AG20443 (cell line): Measurements from ENCODE around the gene SYPL1.

Experiments used
- DNase-seq: peaks from one replicate; pipeline ENCODE4 v3.0.0; 2012; ENCODE audit warnings: low spot score, mixed read lengths

Gene SYPL1

GRCh38 chr7:106121189-106121810 lies 9.2 kb upstream of the SYPL1 start:
- no peak for DNase-seq

GRCh38 chr7:106120500-106120899 lies 8.4 kb upstream of the SYPL1 start:
- DNase-seq: no peak

GRCh38 chr7:106119719-106120118 lies 7.6 kb upstream of the SYPL1 start:
- no peak for DNase-seq

GRCh38 chr7:106117786-106118544 lies 5.9 kb upstream of the SYPL1 start:
- DNase-seq: no peak

GRCh38 chr7:106116161-106116704 lies 4.1 kb upstream of the SYPL1 start:
- no peak for DNase-seq

GRCh38 chr7:106114716-106115383 lies 2.7 kb upstream of the SYPL1 start:
- DNase-seq: no peak

- no peak for DNase-seq
These were observed 885 bp upstream of the SYPL1 start for GRCh38 chr7:106112972-106113421.

- DNase-seq: peak; percentile 83
These were observed 426 bp downstream of the SYPL1 start for GRCh38 chr7:106111655-106112117.

- no peak for DNase-seq
These were observed 1.0 kb downstream of the SYPL1 start for GRCh38 chr7:106110885-106111654.

- peak; percentile 11 for DNase-seq
These were observed 1.9 kb downstream of the SYPL1 start for GRCh38 chr7:106110238-106110560.

- no peak for DNase-seq
These were observed 2.4 kb downstream of the SYPL1 start for GRCh38 chr7:106109521-106110237.

GRCh38 chr7:106108991-106109390 lies 3.1 kb downstream of the SYPL1 start:
- DNase-seq: no peak

- DNase-seq: no peak
These were observed 7.3 kb downstream of the SYPL1 start for GRCh38 chr7:106104721-106105260.

- no peak for DNase-seq
These were observed 9.6 kb downstream of the SYPL1 start for GRCh38 chr7:106102387-106102966.

- DNase-seq: no peak
These were observed 10.4 kb downstream of the SYPL1 start for GRCh38 chr7:106101726-106102125.

- DNase-seq: no peak
These were observed 11.1 kb downstream of the SYPL1 start for GRCh38 chr7:106100863-106101629.

GRCh38 chr7:106099539-106099938 lies 12.6 kb downstream of the SYPL1 start:
- DNase-seq: no peak

GRCh38 chr7:106098889-106099288 lies 13.2 kb downstream of the SYPL1 start:
- DNase-seq: no peak

- DNase-seq: no peak
These were observed 16.5 kb downstream of the SYPL1 start for GRCh38 chr7:106095634-106096033.

GRCh38 chr7:106094780-106095179 lies 17.3 kb downstream of the SYPL1 start:
- DNase-seq: no peak
